Measurements from ENCODE around the gene DHX15.

- TF ChIP-seq CTCF (IDR thresholded peaks at IDR 0.05) (no peak), POLR2A (IDR thresholded peaks at IDR 0.05) (no peak), POLR2AphosphoS5 (IDR thresholded peaks at IDR 0.05) (no peak)
These were observed 19.0 kb upstream of the DHX15 start for GRCh38 chr4:24603343-24603742.

Data from stomach (tissue), 4 donors.